Activated naive CD8-positive, alpha-beta T cell treated with anti-CD3 and anti-CD28 coated beads, Interleukin-2, amount 50 U/mL, for 24 hours (primary cell): ENCODE data around the gene PARL.
"Not testable (repeated sequence)": the region's sequence is repeated elsewhere in the genome, so short reads cannot be mapped to it uniquely, and the experiment has no call there.

Experiments
- ATAC-seq: fragments of 150-1000 bp; cut with Tn5 transposase; one replicate; pipeline ENCODE4 v1.10.0; 2021
- DNase-seq: peaks from one replicate; pipeline ENCODE4 v3.0.0; 2021
- H3K27ac Mint-ChIP-seq: one replicate; pipeline ENCODE4 v1.8.0; 2021; ENCODE audit warnings: mild to moderate bottlenecking, mixed read lengths
- H3K27me3 Mint-ChIP-seq: one replicate; pipeline ENCODE4 v1.8.0; 2021; ENCODE audit warnings: mixed read lengths
- H3K36me3 Mint-ChIP-seq: one replicate; pipeline ENCODE4 v1.8.0; 2021; ENCODE audit warnings: low read depth, mixed read lengths
- H3K4me1 Mint-ChIP-seq: one replicate; pipeline ENCODE4 v1.8.0; 2021; ENCODE audit warnings: mixed read lengths
- H3K4me3 Mint-ChIP-seq: one replicate; pipeline ENCODE4 v1.8.0; 2021; ENCODE audit warnings: mild to moderate bottlenecking, moderate library complexity, mixed read lengths
- H3K9me3 Mint-ChIP-seq: one replicate; pipeline ENCODE4 v1.8.0; 2021; ENCODE audit warnings: mixed read lengths

The PARL gene

DNA sequence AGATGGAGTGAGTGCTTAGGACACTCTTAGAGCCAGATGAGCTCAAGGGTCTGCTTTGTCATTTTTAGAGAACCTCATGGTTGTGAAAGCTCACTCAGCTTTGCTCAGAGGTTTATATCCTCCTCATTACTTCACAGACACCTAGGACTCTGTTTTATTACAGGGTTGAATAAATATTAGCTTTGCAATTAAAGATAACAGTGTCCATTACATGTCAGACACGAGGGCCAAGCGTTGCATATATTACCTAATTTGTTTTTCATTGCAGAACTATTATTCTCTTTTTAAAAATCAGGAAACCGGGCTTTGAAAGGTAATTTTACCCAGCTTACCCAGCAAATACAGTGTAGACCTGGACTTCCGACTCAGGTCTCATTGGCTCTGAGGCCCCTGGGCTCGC, 75.4 kb downstream of the PARL start:
- Mint-ChIP-seq H3K9me3 (no peaks in the 10 kb centered on the region), H3K36me3 (peaks cover 32% of the 10 kb centered on the region), H3K27me3 (no peaks in the 10 kb centered on the region), H3K4me3 (no peak overlapping the region), H3K27ac (no peak overlapping the region), H3K4me1 (peaks cover under 1% of the 10 kb centered on the region)
- ATAC-seq: no peak
- no peak for DNase-seq

DNA sequence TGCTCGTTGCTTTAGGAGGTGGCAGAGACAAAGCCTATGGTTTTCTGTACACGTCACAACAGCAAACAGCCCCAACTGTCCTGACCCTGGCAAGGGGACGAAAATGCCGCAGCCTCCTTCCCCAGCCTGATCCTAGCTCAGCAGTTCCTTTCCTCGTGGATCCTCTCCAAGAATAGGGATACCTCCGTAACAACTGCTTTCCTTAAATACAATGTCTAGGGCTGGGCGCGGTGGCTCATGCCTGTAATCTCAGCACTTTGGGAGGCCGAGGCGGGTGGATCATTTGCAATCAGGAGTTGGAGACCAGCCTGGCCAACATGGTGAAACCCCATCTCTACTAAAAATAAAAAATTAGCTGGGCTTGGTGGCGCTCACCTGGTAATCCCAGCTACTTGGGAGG, 76.3 kb downstream of the PARL start:
- H3K27ac Mint-ChIP-seq: no peak overlapping the region
- no peaks in the 10 kb centered on the region for H3K27me3 Mint-ChIP-seq
- no peak overlapping the region for H3K4me3 Mint-ChIP-seq
- no peaks in the 10 kb centered on the region for H3K9me3 Mint-ChIP-seq
- DNase-seq (no peak), ATAC-seq (no peak)
- H3K4me1 Mint-ChIP-seq: no peaks in the 10 kb centered on the region
- H3K36me3 Mint-ChIP-seq: peaks cover 41% of the 10 kb centered on the region

DNA sequence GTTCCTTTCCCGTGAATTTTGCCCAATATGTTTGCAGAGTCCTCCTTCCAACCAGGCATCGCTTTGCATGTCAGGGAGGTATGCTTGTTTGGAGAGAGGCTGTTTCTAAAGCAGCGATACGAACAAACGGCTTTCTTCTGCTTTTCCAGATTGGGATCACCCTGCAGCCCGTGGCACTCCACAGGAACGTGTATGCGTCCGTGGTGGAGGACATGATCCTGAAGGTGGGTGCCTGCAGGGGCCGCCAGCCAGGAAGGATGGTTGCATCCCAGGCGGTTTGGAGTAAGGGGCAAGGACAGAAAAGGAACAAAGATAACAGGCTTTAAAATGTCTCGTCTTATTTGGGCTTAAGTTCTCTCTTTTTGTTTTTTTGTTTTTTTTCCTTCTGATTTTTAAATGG, 76.8 kb downstream of the PARL start:
- H3K36me3 Mint-ChIP-seq: peaks cover 44% of the 10 kb centered on the region
- H3K27ac Mint-ChIP-seq: no peak overlapping the region

DNA sequence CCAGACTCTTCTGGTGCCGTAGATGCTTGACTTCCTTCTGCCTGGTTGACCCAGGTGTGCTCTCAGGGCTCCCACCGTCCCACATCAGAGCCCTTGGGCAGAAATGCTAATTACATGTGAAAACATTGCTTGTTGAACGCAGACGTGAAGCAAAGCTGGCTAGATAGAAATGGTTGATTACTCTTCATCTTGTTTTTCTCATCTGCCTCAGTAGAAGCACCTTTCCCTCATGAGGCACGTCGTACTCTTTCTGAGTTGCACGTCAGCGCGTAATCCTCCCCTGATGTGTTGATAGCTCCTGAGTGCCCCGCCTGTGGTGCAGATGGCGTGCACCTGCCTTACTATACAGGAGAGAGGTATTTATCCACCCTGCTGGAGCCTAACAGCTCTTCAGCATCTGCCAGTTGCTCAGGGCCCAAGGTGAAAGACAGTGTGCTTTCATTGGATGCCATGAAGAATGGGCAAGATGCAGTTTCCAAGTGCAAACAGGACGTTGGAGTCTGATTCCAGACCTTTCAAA, 77.4 kb downstream of the PARL start:
- no peak overlapping the region for H3K4me3 Mint-ChIP-seq
- H3K27me3 Mint-ChIP-seq: no peaks in the 10 kb centered on the region
- H3K4me1 Mint-ChIP-seq: no peaks in the 10 kb centered on the region
- H3K36me3 Mint-ChIP-seq: peaks cover 47% of the 10 kb centered on the region
- no peaks in the 10 kb centered on the region for H3K9me3 Mint-ChIP-seq
- H3K27ac Mint-ChIP-seq: no peak overlapping the region
- ATAC-seq (no peak), DNase-seq (no peak)

More for the DNA sequence above, 76.8 kb downstream of the PARL start:
- Mint-ChIP-seq H3K4me1 (no peaks in the 10 kb centered on the region), H3K27me3 (no peaks in the 10 kb centered on the region), H3K9me3 (no peaks in the 10 kb centered on the region), H3K4me3 (no peak overlapping the region)
- no peak for DNase-seq
- no peak for ATAC-seq

DNA sequence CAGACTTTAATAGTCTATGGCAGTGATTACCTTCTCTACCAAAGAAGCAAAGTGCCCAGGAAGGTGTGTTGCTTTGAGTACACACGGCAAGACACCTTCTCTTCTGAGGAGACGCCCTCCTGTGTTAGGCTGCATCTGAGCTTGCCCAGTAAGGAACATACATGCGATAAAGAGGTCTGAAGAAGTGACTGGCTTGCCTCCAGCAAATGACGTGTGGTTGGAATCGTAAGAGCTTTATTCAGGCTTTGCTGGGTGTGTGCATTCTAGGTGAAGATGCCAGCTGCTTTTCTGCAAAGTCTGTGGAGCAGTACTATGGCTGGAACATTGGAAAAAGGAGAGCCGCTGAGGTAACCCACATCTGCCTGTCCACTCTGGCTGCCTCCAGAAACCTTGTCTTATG, 81.7 kb downstream of the PARL start:
- no peak for ATAC-seq
- peaks cover 65% of the 10 kb centered on the region for H3K36me3 Mint-ChIP-seq
- H3K4me1 Mint-ChIP-seq: no peaks in the 10 kb centered on the region
- H3K9me3 Mint-ChIP-seq: no peaks in the 10 kb centered on the region
- DNase-seq: no peak
- no peak overlapping the region for H3K4me3 Mint-ChIP-seq
- H3K27me3 Mint-ChIP-seq: no peaks in the 10 kb centered on the region
- no peak overlapping the region for H3K27ac Mint-ChIP-seq

DNA sequence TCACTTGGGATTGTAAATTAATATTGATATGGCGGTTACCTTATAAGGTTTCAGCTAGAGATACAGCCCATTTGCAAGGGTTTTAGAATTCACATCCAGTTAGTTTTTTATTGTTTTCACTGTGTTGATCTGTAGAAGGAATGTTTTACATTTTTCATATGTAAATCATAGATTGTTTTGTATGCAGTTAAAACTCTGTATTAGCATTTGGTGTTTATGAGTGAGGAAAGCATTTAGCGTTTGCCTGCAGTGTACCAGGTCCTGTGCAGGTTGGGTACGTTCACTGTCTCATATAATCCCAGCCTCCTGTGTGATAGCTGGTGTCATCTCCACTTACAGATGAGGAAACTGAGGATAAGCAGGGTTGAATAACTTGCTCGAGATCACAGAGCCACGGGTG, 83.1 kb downstream of the PARL start:
- Mint-ChIP-seq H3K27me3 (no peaks in the 10 kb centered on the region), H3K4me1 (no peaks in the 10 kb centered on the region), H3K27ac (no peak overlapping the region), H3K36me3 (peaks cover 58% of the 10 kb centered on the region), H3K9me3 (no peaks in the 10 kb centered on the region), H3K4me3 (no peak overlapping the region)
- ATAC-seq (no peak), DNase-seq (no peak)

DNA sequence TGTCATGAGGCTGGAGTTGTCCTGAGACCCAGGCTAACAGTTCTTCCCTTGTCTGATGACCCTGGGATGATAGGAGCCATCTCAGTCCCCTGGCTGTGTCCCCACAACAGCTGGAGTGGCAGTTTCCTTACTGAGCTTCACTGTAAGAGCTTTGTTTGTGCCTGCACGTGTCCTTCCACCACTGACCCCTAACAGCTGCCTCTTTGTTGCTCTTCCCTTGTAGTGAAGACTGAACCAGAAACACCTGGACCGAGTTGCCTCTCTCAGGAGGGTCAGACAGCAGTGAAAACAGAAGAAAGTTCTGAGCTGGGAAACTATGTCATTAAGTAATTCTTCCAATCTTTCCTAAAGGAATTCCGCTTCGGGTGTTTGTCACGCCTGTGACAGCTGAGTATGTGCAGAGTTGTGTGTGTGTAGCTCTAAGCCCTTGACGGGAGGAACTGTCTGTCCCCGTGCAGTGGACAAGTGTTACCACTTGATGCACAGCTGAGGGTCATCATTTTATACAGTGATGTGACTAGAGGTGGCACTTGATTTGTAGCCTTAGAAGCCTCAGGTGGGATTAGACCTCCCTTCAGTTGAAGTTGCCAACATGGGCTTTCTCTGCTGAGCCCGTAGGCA, 84.3 kb downstream of the PARL start:
- DNase-seq: no peak
- Mint-ChIP-seq H3K36me3 (peaks cover 55% of the 10 kb centered on the region), H3K4me3 (no peak overlapping the region), H3K27me3 (no peaks in the 10 kb centered on the region), H3K9me3 (no peaks in the 10 kb centered on the region), H3K27ac (no peak overlapping the region), H3K4me1 (no peaks in the 10 kb centered on the region)
- no peak for ATAC-seq

DNA sequence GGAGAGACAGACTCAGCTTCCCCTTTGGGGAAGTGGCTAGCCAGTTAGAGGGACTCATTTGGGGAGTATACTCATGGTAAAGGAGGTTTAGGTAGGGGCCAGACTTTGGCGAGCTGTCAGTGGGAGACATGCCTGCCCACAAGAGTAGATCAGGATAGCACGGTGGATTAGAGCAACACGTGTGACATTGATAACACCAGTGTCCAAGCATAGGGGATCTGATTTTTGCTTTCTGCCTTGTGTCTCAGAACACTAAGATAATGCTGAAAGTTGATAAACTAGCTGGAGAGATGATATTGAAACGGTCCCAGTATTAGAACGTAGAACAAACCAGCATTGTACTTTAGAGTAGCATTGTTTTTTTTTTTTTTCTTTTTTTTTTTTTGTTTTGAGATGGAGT, 85.2 kb downstream of the PARL start:
- DNase-seq: no peak
- Mint-ChIP-seq H3K9me3 (no peaks in the 10 kb centered on the region), H3K36me3 (peaks cover 54% of the 10 kb centered on the region), H3K4me3 (no peak overlapping the region), H3K4me1 (no peaks in the 10 kb centered on the region), H3K27me3 (no peaks in the 10 kb centered on the region), H3K27ac (no peak overlapping the region)
- ATAC-seq: no peak

DNA sequence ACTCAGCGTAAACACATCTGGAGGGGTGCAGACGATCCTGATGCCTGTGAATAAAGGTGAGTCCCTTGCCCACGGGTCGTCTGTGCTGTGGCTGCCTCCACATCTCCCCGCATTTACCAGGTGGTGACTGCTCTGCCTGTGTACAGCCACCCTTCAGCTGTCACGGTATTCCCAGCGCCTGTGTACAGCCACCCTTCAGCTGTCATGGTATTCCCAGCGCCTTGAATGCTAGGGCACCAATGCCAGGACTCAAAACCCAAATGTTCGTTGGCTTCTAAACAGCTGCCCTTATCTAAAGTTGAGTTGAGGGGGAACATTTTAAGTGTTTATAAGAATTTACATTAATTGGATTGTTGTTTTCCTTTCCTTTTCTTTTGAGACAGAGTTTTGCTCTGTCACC, 86.7 kb downstream of the PARL start:
- H3K4me3 Mint-ChIP-seq: no peak overlapping the region
- ATAC-seq (no peak), DNase-seq (no peak)
- peaks cover 56% of the 10 kb centered on the region for H3K36me3 Mint-ChIP-seq
- no peaks in the 10 kb centered on the region for H3K9me3 Mint-ChIP-seq
- H3K4me1 Mint-ChIP-seq: no peaks in the 10 kb centered on the region
- no peak overlapping the region for H3K27ac Mint-ChIP-seq
- H3K27me3 Mint-ChIP-seq: no peaks in the 10 kb centered on the region

DNA sequence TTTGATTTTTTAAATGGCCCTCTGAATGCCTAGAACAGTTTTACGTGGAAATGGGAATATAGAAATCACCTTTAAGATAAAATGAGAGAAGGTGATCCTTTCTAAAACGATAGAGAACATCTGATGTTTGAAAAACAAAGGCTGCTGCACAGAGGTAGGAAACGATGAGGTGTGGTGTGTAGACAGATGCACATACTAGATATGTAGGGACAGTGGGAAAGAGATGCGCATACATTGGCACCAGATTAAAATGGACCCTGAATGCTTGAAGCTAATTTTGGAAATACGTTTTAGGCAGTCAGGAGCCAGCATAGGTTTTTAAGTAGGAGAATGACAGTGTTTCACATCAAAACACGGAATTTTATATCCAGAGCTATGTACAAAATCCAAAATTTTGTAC, 88.3 kb downstream of the PARL start:
- H3K4me1 Mint-ChIP-seq: no peaks in the 10 kb centered on the region
- H3K4me3 Mint-ChIP-seq: no peak overlapping the region
- H3K27me3 Mint-ChIP-seq: no peaks in the 10 kb centered on the region
- H3K9me3 Mint-ChIP-seq: no peaks in the 10 kb centered on the region
- DNase-seq: no peak
- peaks cover 53% of the 10 kb centered on the region for H3K36me3 Mint-ChIP-seq
- H3K27ac Mint-ChIP-seq: no peak overlapping the region
- ATAC-seq: no peak

DNA sequence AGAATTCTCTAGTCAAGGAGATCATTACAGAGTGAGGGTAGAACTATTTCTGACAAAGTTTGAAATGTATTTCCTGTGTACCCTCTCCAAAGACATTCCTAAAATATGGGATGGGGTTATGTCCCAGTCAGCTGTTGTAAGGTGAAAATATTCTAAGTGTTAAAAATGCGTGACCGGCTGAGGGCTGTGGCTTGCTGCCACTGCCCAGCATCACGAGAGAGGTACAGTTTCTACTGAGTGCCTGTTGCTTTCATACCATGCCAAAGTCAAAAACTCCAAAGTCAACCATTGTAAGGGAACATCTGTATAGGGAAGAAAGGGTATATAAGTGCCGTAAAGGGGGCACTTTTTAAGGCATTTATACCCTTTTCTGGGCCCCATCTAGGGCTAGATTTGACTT, 90.2 kb downstream of the PARL start:
- H3K36me3 Mint-ChIP-seq: peaks cover 56% of the 10 kb centered on the region
- no peaks in the 10 kb centered on the region for H3K27me3 Mint-ChIP-seq
- no peaks in the 10 kb centered on the region for H3K9me3 Mint-ChIP-seq
- no peaks in the 10 kb centered on the region for H3K4me1 Mint-ChIP-seq
- H3K4me3 Mint-ChIP-seq: no peak overlapping the region
- ATAC-seq: no peak
- no peak overlapping the region for H3K27ac Mint-ChIP-seq
- DNase-seq: no peak

DNA sequence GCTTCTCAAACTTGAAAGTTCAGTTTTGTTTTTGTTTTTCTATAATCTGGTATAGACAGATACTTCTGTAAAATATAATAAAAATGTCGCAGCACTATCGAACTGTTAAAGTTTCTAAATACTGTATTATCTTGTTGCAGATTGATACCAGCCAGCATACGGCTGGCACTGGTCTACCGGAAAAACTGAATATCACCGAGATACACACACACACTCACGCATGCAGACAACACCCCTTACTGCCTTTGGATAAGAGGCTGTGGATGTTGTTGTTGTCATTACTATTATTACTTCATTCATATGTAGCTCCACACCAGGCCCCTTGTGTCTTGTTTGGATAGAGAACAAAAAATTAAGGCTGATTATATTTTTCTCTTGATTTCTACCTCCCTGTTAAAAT, 91.7 kb downstream of the PARL start:
- DNase-seq: no peak
- Mint-ChIP-seq H3K4me3 (no peak overlapping the region), H3K36me3 (peaks cover 56% of the 10 kb centered on the region)

DNA sequence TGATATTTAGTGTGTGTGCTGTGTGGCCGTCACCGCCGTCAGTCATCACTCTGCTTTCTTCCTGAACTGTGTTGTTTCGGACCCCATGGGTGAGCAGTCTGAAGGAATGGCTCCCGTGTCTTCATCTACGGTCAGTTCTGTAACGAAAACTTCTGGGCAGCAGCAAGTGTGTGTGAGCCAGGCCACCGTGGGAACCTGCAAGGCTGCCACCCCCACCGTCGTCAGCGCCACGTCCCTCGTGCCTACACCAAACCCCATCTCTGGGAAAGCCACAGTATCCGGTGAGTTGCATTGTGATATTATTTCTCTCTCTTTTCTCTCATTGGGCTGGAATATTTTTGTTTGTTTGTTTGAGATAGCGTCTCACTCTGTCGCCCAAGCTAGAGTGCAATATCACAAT, 94.0 kb downstream of the PARL start:
- Mint-ChIP-seq H3K36me3 (peaks cover 65% of the 10 kb centered on the region), H3K9me3 (no peaks in the 10 kb centered on the region), H3K27ac (no peak overlapping the region), H3K27me3 (no peaks in the 10 kb centered on the region), H3K4me3 (no peak overlapping the region), H3K4me1 (no peaks in the 10 kb centered on the region)
- ATAC-seq (no peak), DNase-seq (no peak)

More for the DNA sequence above, 91.7 kb downstream of the PARL start:
- no peaks in the 10 kb centered on the region for H3K9me3 Mint-ChIP-seq
- no peak overlapping the region for H3K27ac Mint-ChIP-seq
- ATAC-seq: no peak
- no peaks in the 10 kb centered on the region for H3K27me3 Mint-ChIP-seq
- no peaks in the 10 kb centered on the region for H3K4me1 Mint-ChIP-seq

DNA sequence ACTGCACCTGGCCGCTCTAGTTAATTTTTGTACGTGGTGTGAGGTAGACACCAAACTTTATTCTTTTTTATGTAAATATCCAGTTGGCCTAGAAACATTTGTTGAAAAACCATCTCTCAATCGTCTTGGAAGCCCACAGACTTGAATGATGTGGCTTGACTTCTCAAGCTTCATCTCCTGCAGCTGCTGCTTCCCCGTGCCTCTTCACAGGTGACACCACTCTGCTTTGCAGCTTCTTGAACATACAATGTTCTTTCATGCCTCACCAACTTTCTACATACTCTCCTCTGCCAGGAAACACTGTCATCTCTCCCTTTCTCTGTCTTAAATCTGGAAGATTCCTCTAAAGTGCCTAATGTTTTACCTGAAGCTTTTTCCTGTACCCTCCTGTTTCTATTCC, 94.9 kb downstream of the PARL start:
- H3K9me3 Mint-ChIP-seq: no peaks in the 10 kb centered on the region
- H3K36me3 Mint-ChIP-seq: peaks cover 67% of the 10 kb centered on the region
- ATAC-seq: no peak
- no peaks in the 10 kb centered on the region for H3K27me3 Mint-ChIP-seq
- no peak overlapping the region for H3K27ac Mint-ChIP-seq
- DNase-seq: no peak
- H3K4me3 Mint-ChIP-seq: no peak overlapping the region
- H3K4me1 Mint-ChIP-seq: no peaks in the 10 kb centered on the region

DNA sequence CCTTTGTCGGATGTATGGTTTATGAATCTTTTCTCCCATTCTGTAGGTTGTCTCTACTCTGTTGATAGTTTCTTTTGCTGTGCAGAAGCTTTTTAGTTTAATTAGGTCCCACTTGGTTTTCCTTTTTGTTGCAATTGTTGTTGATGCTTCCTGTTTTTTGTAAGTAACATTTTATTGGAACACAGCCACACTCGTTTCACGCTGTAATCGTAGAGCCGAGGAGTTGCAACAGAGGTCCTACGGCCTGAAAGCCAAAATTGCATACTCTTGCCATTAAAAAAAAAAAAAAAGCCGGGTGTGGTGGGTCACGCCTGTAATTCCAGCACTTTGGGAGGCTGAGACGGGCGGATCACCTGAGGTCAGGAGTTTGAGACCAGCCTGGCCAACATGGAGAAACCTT, 100.2 kb downstream of the PARL start:
- not testable (repeated sequence) for H3K9me3 Mint-ChIP-seq, H3K27ac Mint-ChIP-seq, H3K27me3 Mint-ChIP-seq, ATAC-seq, DNase-seq, H3K4me1 Mint-ChIP-seq, H3K4me3 Mint-ChIP-seq
- peaks cover 64% of the 10 kb centered on the region for H3K36me3 Mint-ChIP-seq
